GM21786 (cell line): Measurements from ENCODE around the gene MAGI1.

Experiments
- ATAC-seq: cut with Tn5 transposase; IDR thresholded peaks from one replicate; pipeline ENCODE4 v1.9.1; 2021; ENCODE audit not compliant: unreplicated experiment

The MAGI1 gene

GRCh38 chr3:66015841-66016240 is 22.9 kb downstream of the MAGI1 start:
- ATAC-seq, result no peak

- ATAC-seq, result no peak
Measured at GRCh38 chr3:66014651-66015050, 24.1 kb downstream of the MAGI1 start.

GRCh38 chr3:66014056-66014455 is 24.7 kb downstream of the MAGI1 start:
- ATAC-seq, result no peak

- no peak for ATAC-seq
Measured at GRCh38 chr3:66012711-66013110, 26.0 kb downstream of the MAGI1 start.

GRCh38 chr3:66010739-66011655 is 27.7 kb downstream of the MAGI1 start:
- ATAC-seq, result no peak

GRCh38 chr3:66010348-66010738 is 28.4 kb downstream of the MAGI1 start:
- no peak for ATAC-seq

GRCh38 chr3:66004244-66004643 is 34.5 kb downstream of the MAGI1 start:
- no peak for ATAC-seq

- ATAC-seq, result no peak
Measured at GRCh38 chr3:66001626-66002025, 37.1 kb downstream of the MAGI1 start.

- ATAC-seq, result no peak
Measured at GRCh38 chr3:66000506-66000905, 38.2 kb downstream of the MAGI1 start.

- no peak for ATAC-seq
Measured at GRCh38 chr3:65999606-66000005, 39.1 kb downstream of the MAGI1 start.

- ATAC-seq, result no peak
Measured at GRCh38 chr3:65996589-65996988, 42.1 kb downstream of the MAGI1 start.

GRCh38 chr3:65995515-65995914 is 43.2 kb downstream of the MAGI1 start:
- no peak for ATAC-seq

GRCh38 chr3:65995030-65995429 is 43.7 kb downstream of the MAGI1 start:
- no peak for ATAC-seq

GRCh38 chr3:65993134-65993900 is 45.4 kb downstream of the MAGI1 start:
- ATAC-seq, result no peak

- no peak for ATAC-seq
Measured at GRCh38 chr3:65992106-65992505, 46.6 kb downstream of the MAGI1 start.

- no peak for ATAC-seq
Measured at GRCh38 chr3:65988411-65989180, 50.1 kb downstream of the MAGI1 start.

GRCh38 chr3:65986285-65986684 is 52.4 kb downstream of the MAGI1 start:
- ATAC-seq, result no peak

GRCh38 chr3:65984975-65985374 is 53.7 kb downstream of the MAGI1 start:
- no peak for ATAC-seq

GRCh38 chr3:65983100-65983499 is 55.6 kb downstream of the MAGI1 start:
- ATAC-seq, result no peak

GRCh38 chr3:65979731-65980130 is 59.0 kb downstream of the MAGI1 start:
- ATAC-seq, result no peak

GRCh38 chr3:65979162-65979561 is 59.6 kb downstream of the MAGI1 start:
- no peak for ATAC-seq
